Tibial artery (tissue), 4 donors: ENCODE data around the gene PRLR.

Source experiments
- DNase-seq, 2 donors: peaks; one replicate each; pipeline ENCODE4 v3.0.0-alpha.2; 2019
- H3K27ac ChIP-seq, 2 donors: fragments of 200-600 bp; sonication (generic) in 1 of 2; 1 replicate in 1 of 2; 2 replicates in 1 of 2; pipeline ENCODE4 v1.5.1; 2018 to 2019; ENCODE audit warnings: mild to moderate bottlenecking in 1 of 2
- H3K27me3 ChIP-seq, 2 donors: fragments of 200-600 bp; sonication (generic) in 1 of 2; one replicate each; pipeline versions ENCODE4 v1.5.1 to v1.6.0; 2016 to 2019
- H3K36me3 ChIP-seq, 3 donors: fragments of 200-600 bp; sonication (generic) in 2 of 3; one replicate each; pipeline ENCODE4 v1.5.1; 2016 to 2019; ENCODE audit warnings: mild to moderate bottlenecking in 2 of 3
- H3K4me1 ChIP-seq, 4 donors: fragments of 200-600 bp; sonication (generic) in 2 of 4; 1 replicate in 3 of 4; 2 replicates in 1 of 4; pipeline ENCODE4 v1.5.1; 2016 to 2019
- H3K4me3 ChIP-seq, 2 donors: fragments of 200-600 bp; sonication (generic) in 1 of 2; 1 replicate in 1 of 2; 2 replicates in 1 of 2; pipeline ENCODE4 v1.5.1; 2018 to 2019; ENCODE audit warnings: mild to moderate bottlenecking in 2 of 2
- H3K9me3 ChIP-seq, 3 donors: fragments of 200-600 bp; sonication (generic) in 1 of 3; one replicate each; pipeline ENCODE4 v1.5.1; 2016 to 2019
- CTCF ChIP-seq, 2 experiments: fragments of 200-600 bp in 1 of 2; fragments of 450-650 bp in 1 of 2; IDR thresholded peaks; one replicate each; pipeline ENCODE4 v1.5.1; 2017 to 2019; ENCODE audit warnings: antibody characterized with exemption in 2 of 2, mild to moderate bottlenecking in 1 of 2, moderate library complexity in 1 of 2
- intact Hi-C: fragments of 100-400 bp; cut with DNase I; formaldehyde crosslinking; loops from one replicate; pipeline ENCODE4 v1.15.0; 2023; ENCODE audit warnings: low total_unique reads

PRLR gene

GRCh38 chr5:35143841-35144240 is 86.4 kb downstream of the PRLR start:
- H3K27me3 ChIP-seq: no peaks in the 10 kb centered on the region
- no peaks in the 10 kb centered on the region for H3K36me3 ChIP-seq
- no peak overlapping the region for H3K4me3 ChIP-seq
- H3K27ac ChIP-seq: no peak overlapping the region
- no peaks in the 10 kb centered on the region for H3K4me1 ChIP-seq
- intact Hi-C loops: no loop called here
- TF ChIP-seq CTCF (IDR thresholded peaks at IDR 0.05): no peak
- H3K9me3 ChIP-seq: no peaks in the 10 kb centered on the region
- no peak for DNase-seq

- TF ChIP-seq CTCF (IDR thresholded peaks at IDR 0.05): no peak
- intact Hi-C loops: no loop called here
- no peak for DNase-seq
- H3K9me3 ChIP-seq: no peaks in the 10 kb centered on the region
- no peaks in the 10 kb centered on the region for H3K36me3 ChIP-seq
- H3K4me1 ChIP-seq: no peaks in the 10 kb centered on the region
- no peaks in the 10 kb centered on the region for H3K27me3 ChIP-seq
- no peak overlapping the region for H3K4me3 ChIP-seq
- H3K27ac ChIP-seq: no peak overlapping the region
Observed at GRCh38 chr5:35141739-35142138, 88.5 kb downstream of the PRLR start.

- TF ChIP-seq CTCF (IDR thresholded peaks at IDR 0.05): no peak
- no peaks in the 10 kb centered on the region for H3K9me3 ChIP-seq
- no peak for DNase-seq
- no peaks in the 10 kb centered on the region for H3K27me3 ChIP-seq
- no peaks in the 10 kb centered on the region for H3K36me3 ChIP-seq
- H3K27ac ChIP-seq: no peak overlapping the region
- intact Hi-C loops: no loop called here
- no peaks in the 10 kb centered on the region for H3K4me1 ChIP-seq
- no peak overlapping the region for H3K4me3 ChIP-seq
Observed at GRCh38 chr5:35138232-35138631, 92.1 kb downstream of the PRLR start.

- H3K4me3 ChIP-seq: no peak overlapping the region
- H3K36me3 ChIP-seq: no peaks in the 10 kb centered on the region
- no peak overlapping the region for H3K27ac ChIP-seq
- intact Hi-C loops: no loop called here
- no peak for TF ChIP-seq CTCF (IDR thresholded peaks at IDR 0.05)
- no peaks in the 10 kb centered on the region for H3K27me3 ChIP-seq
- no peak for DNase-seq
- H3K9me3 ChIP-seq: no peaks in the 10 kb centered on the region
- no peaks in the 10 kb centered on the region for H3K4me1 ChIP-seq
Observed at GRCh38 chr5:35136386-35136785, 93.9 kb downstream of the PRLR start.

GRCh38 chr5:35135239-35135700 is 95.0 kb downstream of the PRLR start:
- DNase-seq: no peak
- intact Hi-C loops: no loop called here
- Histone ChIP-seq H3K9me3 (no peaks in the 10 kb centered on the region), H3K4me1 (no peaks in the 10 kb centered on the region), H3K4me3 (no peak overlapping the region), H3K27ac (no peak overlapping the region), H3K27me3 (no peaks in the 10 kb centered on the region), H3K36me3 (no peaks in the 10 kb centered on the region)
- no peak for TF ChIP-seq CTCF (IDR thresholded peaks at IDR 0.05)
